GM19328 (cell line): ENCODE results near the gene CHST2.

Experiments
- ATAC-seq: cut with Tn5 transposase; IDR thresholded peaks from one replicate; pipeline ENCODE4 v1.9.1; 2021; ENCODE audit warnings: mild to moderate bottlenecking, moderate library complexity; ENCODE audit not compliant: unreplicated experiment

Gene CHST2

GRCh38 chr3:143165211-143165610, 45.6 kb downstream of the CHST2 start:
- ATAC-seq: peak; percentile 26

GRCh38 chr3:143165612-143166285, 46.2 kb downstream of the CHST2 start:
- peak; percentile 60 for ATAC-seq

GRCh38 chr3:143166376-143166775, 46.8 kb downstream of the CHST2 start:
- ATAC-seq: no peak

- no peak for ATAC-seq
These were observed 48.6 kb downstream of the CHST2 start for GRCh38 chr3:143167969-143168854.

- ATAC-seq: no peak
These were observed 49.3 kb downstream of the CHST2 start for GRCh38 chr3:143168855-143169192.

- no peak for ATAC-seq
These were observed 50.5 kb downstream of the CHST2 start for GRCh38 chr3:143170074-143170473.

GRCh38 chr3:143170676-143171075, 51.1 kb downstream of the CHST2 start:
- no peak for ATAC-seq

GRCh38 chr3:143171141-143171980, 51.8 kb downstream of the CHST2 start:
- peak; percentile 60 for ATAC-seq

- no peak for ATAC-seq
These were observed 52.7 kb downstream of the CHST2 start for GRCh38 chr3:143172062-143172794.

- ATAC-seq: no peak
These were observed 53.2 kb downstream of the CHST2 start for GRCh38 chr3:143172795-143173145.

- ATAC-seq: no peak
These were observed 53.7 kb downstream of the CHST2 start for GRCh38 chr3:143173242-143173641.
